Thyroid gland (tissue), 4 donors: ENCODE results near the gene RNF13. TPM values are rescaled to one million over a fixed set of nuclear protein-coding genes. Genes with fewer than 3 reads are reported as not detected.

Experiments used
- DNase-seq, 2 donors: peaks; one replicate each; pipeline ENCODE4 v3.0.0-alpha.2; 2019
- H3K27ac ChIP-seq, 3 donors: fragments of 200-600 bp; sonication (generic); 1 replicate in 2 of 3; 2 replicates in 1 of 3; pipeline ENCODE4 v1.5.1; 2016 to 2019; ENCODE audit warnings: mild to moderate bottlenecking in 1 of 3, moderate library complexity in 1 of 3
- H3K27me3 ChIP-seq: fragments of 200-600 bp; sonication (generic); one replicate; pipeline ENCODE4 v1.5.1; 2019
- H3K36me3 ChIP-seq, 2 donors: fragments of 200-600 bp; sonication (generic); one replicate each; pipeline ENCODE4 v1.5.1; 2016 to 2019
- H3K4me1 ChIP-seq, 2 donors: fragments of 200-600 bp; sonication (generic); one replicate each; pipeline ENCODE4 v1.5.1; 2017 to 2019
- H3K4me3 ChIP-seq, 3 donors: fragments of 200-600 bp; sonication (generic); replicated peaks in 1 of 3; 1 replicate in 2 of 3; 2 replicates in 1 of 3; pipeline ENCODE4 v1.5.1; 2016; ENCODE audit warnings: mild to moderate bottlenecking in 1 of 3
- H3K9me3 ChIP-seq: fragments of 200-600 bp; sonication (generic); one replicate; pipeline ENCODE4 v1.5.1; 2017
- CTCF ChIP-seq, 6 experiments: fragments of 200-600 bp in 3 of 6; fragments of 450-650 bp in 3 of 6; sonication (generic) in 3 of 6; IDR thresholded peaks; one replicate each; pipeline ENCODE4 v1.5.1; 2016 to 2019; ENCODE audit warnings: antibody characterized with exemption in 6 of 6, mild to moderate bottlenecking in 2 of 6, inconsistent platforms in 1 of 6, moderate library complexity in 1 of 6
- POLR2A ChIP-seq, 2 donors: fragments of 450-650 bp; IDR thresholded peaks; one replicate each; pipeline ENCODE4 v1.6.1; 2017; ENCODE audit warnings: antibody characterized with exemption in 2 of 2, mild to moderate bottlenecking in 2 of 2, moderate library complexity in 1 of 2
- WGBS, 2 donors: methylation state at CpG; one replicate each; pipeline ENCODE4 v1.1.5; 2017; 5-methylcytosine and 5-hydroxymethylcytosine counted together
- intact Hi-C: fragments of 100-400 bp; cut with DNase I; formaldehyde crosslinking; loops from one replicate; pipeline ENCODE4 v1.15.1; 2023
- total RNA-seq, 4 donors: library from RNA; depleted of rRNA; stranded (reverse); fragments of >200 nt; gene quantifications; one replicate each; pipeline ENCODE4 v1.2.3, GENCODE V29; 2016

RNF13 gene
- total RNA-seq, 4 donors from 2014 or later: 106 to 161 (median 127) TPM

GRCh38 chr3:149909923-149910322 is 96.9 kb downstream of the RNF13 start:
- Histone ChIP-seq H3K27me3 (no peaks in the 10 kb centered on the region), H3K4me1 (no peaks in the 10 kb centered on the region), H3K36me3 (no peaks in the 10 kb centered on the region), H3K4me3 (no peak overlapping the region), H3K27ac (no peak overlapping the region), H3K9me3 (no peaks in the 10 kb centered on the region)
- WGBS, 2 donors: 91 to 98% methylated on average over 4 of the region's 4 CpGs
- intact Hi-C loops: no loop called here
- TF ChIP-seq CTCF (IDR thresholded peaks at IDR 0.05) (no peak), POLR2A (IDR thresholded peaks at IDR 0.05) (no peak)
- no peak for DNase-seq

- 90% methylated on average over 5 of the region's 5 CpGs for WGBS, 2 donors
- H3K4me1 ChIP-seq: no peaks in the 10 kb centered on the region
- no peaks in the 10 kb centered on the region for H3K27me3 ChIP-seq
- intact Hi-C loops: no loop called here
- no peak for DNase-seq
- H3K36me3 ChIP-seq: peaks cover 4 to 11% of the 10 kb centered on the region in 2 donors
- no peak overlapping the region for H3K4me3 ChIP-seq
- TF ChIP-seq CTCF (IDR thresholded peaks at IDR 0.05): no peak
- no peak for TF ChIP-seq POLR2A (IDR thresholded peaks at IDR 0.05)
- H3K9me3 ChIP-seq: no peaks in the 10 kb centered on the region
- H3K27ac ChIP-seq: no peak overlapping the region
These were observed 104.2 kb downstream of the RNF13 start for GRCh38 chr3:149917124-149917667.

- TF ChIP-seq POLR2A (IDR thresholded peaks at IDR 0.05) (no peak), CTCF (IDR thresholded peaks at IDR 0.05) (no peak)
- DNase-seq: no peak
- no peak overlapping the region for H3K4me3 ChIP-seq
- no peak overlapping the region for H3K27ac ChIP-seq
- no peaks in the 10 kb centered on the region for H3K4me1 ChIP-seq
- intact Hi-C loops: no loop called here
- H3K36me3 ChIP-seq: peaks cover 7 to 15% of the 10 kb centered on the region in 2 donors
- no peaks in the 10 kb centered on the region for H3K27me3 ChIP-seq
- no peaks in the 10 kb centered on the region for H3K9me3 ChIP-seq
- 98 to 99% methylated on average over 3 of the region's 3 CpGs for whole genome bisulfite sequencing, 2 donors
These were observed 106.5 kb downstream of the RNF13 start for GRCh38 chr3:149919509-149919908.

GRCh38 chr3:149920119-149920518 is 107.1 kb downstream of the RNF13 start:
- TF ChIP-seq CTCF (IDR thresholded peaks at IDR 0.05) (no peak), POLR2A (IDR thresholded peaks at IDR 0.05) (no peak)
- Histone ChIP-seq H3K27me3 (no peaks in the 10 kb centered on the region), H3K27ac (no peak overlapping the region), H3K4me3 (no peak overlapping the region), H3K36me3 (peaks cover 7 to 16% of the 10 kb centered on the region in 2 donors), H3K9me3 (no peaks in the 10 kb centered on the region), H3K4me1 (no peaks in the 10 kb centered on the region)
- WGBS, 2 donors: 97 to 100% methylated on average over 3 of the region's 3 CpGs
- intact Hi-C loops: no loop called here
- DNase-seq: no peak

GRCh38 chr3:149933008-149933407 is 120.0 kb downstream of the RNF13 start:
- Histone ChIP-seq H3K9me3 (no peaks in the 10 kb centered on the region), H3K4me1 (peaks cover 3 to 8% of the 10 kb centered on the region in 2 donors), H3K27ac (no peak overlapping the region), H3K36me3 (no peaks in the 10 kb centered on the region), H3K4me3 (no peak overlapping the region), H3K27me3 (no peaks in the 10 kb centered on the region)
- intact Hi-C loops: no loop called here
- 93 to 100% methylated on average over 1 of the region's 1 CpG for WGBS, 2 donors
- DNase-seq: no peak
- TF ChIP-seq CTCF (IDR thresholded peaks at IDR 0.05): no peak
